Neural progenitor cell (in vitro differentiated cells): ENCODE data around the gene DBI.

ENCODE experiments used
- CTCF ChIP-seq: fragments of 200-600 bp; sonication (generic); IDR thresholded peaks from 2 replicates; pipeline ENCODE4 v1.5.1; 2017; ENCODE audit warnings: antibody characterized with exemption, mild to moderate bottlenecking
- EZH2 ChIP-seq: fragments of 200-600 bp; sonication (generic); IDR thresholded peaks from 2 replicates; pipeline ENCODE4 v1.6.1; 2017; ENCODE audit warnings: antibody characterized with exemption, mild to moderate bottlenecking, moderate library complexity

- TF ChIP-seq CTCF (no peak), EZH2 (no peak)
Observed at GRCh38 chr2:119359774-119360173, 7.0 kb upstream of the DBI start.
